HEK293 (cell line): ENCODE results near the gene APOO.

Experiments used
- ELK4 ChIP-seq: IDR thresholded peaks from 2 replicates; pipeline ENCODE4 v1.6.1; 2011; ENCODE audit warnings: mild to moderate bottlenecking, low read depth, low read length, borderline replicate concordance
- HOXA7 ChIP-seq: sonication (generic); formaldehyde crosslinking; IDR thresholded peaks from 2 replicates; pipeline ENCODE4 v1.8.1; 2022; ENCODE audit warnings: missing genetic modification reagents, borderline replicate concordance
- PBX3 ChIP-seq: sonication (generic); formaldehyde crosslinking; IDR thresholded peaks from 2 replicates; pipeline ENCODE4 v1.8.1; 2022; ENCODE audit warnings: mild to moderate bottlenecking, moderate library complexity, missing genetic modification reagents
- PRDM10 ChIP-seq: fragments of 450-650 bp; formaldehyde crosslinking; IDR thresholded peaks from 2 replicates; pipeline ENCODE4 v1.5.1; 2016; ENCODE audit warnings: missing biosample characterization, missing genetic modification characterization
- YY2 ChIP-seq: fragments of 450-650 bp; formaldehyde crosslinking; IDR thresholded peaks from 2 replicates; pipeline ENCODE4 v1.5.1; 2016; ENCODE audit warnings: missing biosample characterization, missing genetic modification characterization
- ZEB2 ChIP-seq: fragments of 450-650 bp; formaldehyde crosslinking; IDR thresholded peaks from 2 replicates; pipeline ENCODE4 v1.5.1; 2016; ENCODE audit warnings: missing biosample characterization, missing genetic modification characterization
- ZNF10 ChIP-seq: fragments of 450-650 bp; formaldehyde crosslinking; IDR thresholded peaks from 2 replicates; pipeline ENCODE4 v1.5.1; 2017; ENCODE audit warnings: missing biosample characterization, missing genetic modification characterization
- ZNF112 ChIP-seq: fragments of 450-650 bp; formaldehyde crosslinking; IDR thresholded peaks from 2 replicates; pipeline ENCODE4 v1.5.0; 2017; ENCODE audit warnings: missing biosample characterization, missing genetic modification characterization
- ZNF114 ChIP-seq: fragments of 450-650 bp; formaldehyde crosslinking; IDR thresholded peaks from 2 replicates; pipeline ENCODE4 v1.5.0; 2017; ENCODE audit warnings: missing biosample characterization, missing genetic modification characterization
- ZNF138 ChIP-seq: fragments of 450-650 bp; formaldehyde crosslinking; IDR thresholded peaks from 2 replicates; pipeline ENCODE4 v1.5.1; 2016; ENCODE audit warnings: missing biosample characterization, missing genetic modification characterization, borderline replicate concordance
- ZNF214 ChIP-seq: fragments of 450-650 bp; formaldehyde crosslinking; IDR thresholded peaks from 2 replicates; pipeline ENCODE4 v1.5.1; 2017; ENCODE audit warnings: missing biosample characterization, mild to moderate bottlenecking, missing genetic modification characterization, borderline replicate concordance
- ZNF324 ChIP-seq: fragments of 450-650 bp; formaldehyde crosslinking; IDR thresholded peaks from 2 replicates; pipeline ENCODE4 v1.5.1; 2016; ENCODE audit warnings: missing biosample characterization, missing genetic modification characterization
- ZNF366 ChIP-seq: fragments of 450-650 bp; formaldehyde crosslinking; conservative IDR thresholded peaks from 2 replicates; pipeline ENCODE4 v1.5.1; 2016; ENCODE audit warnings: missing biosample characterization, missing genetic modification characterization
- ZNF426 ChIP-seq: fragments of 450-650 bp; formaldehyde crosslinking; IDR thresholded peaks from 2 replicates; pipeline ENCODE4 v1.5.1; 2017; ENCODE audit warnings: missing biosample characterization, missing genetic modification characterization, mild to moderate bottlenecking, inconsistent platforms, moderate library complexity
- ZNF513 ChIP-seq: fragments of 450-650 bp; IDR thresholded peaks from 2 replicates; pipeline ENCODE4 v1.5.1; 2018; ENCODE audit warnings: missing biosample characterization, missing genetic modification characterization
- ZNF521 ChIP-seq: fragments of 450-650 bp; formaldehyde crosslinking; IDR thresholded peaks from 2 replicates; pipeline ENCODE4 v1.5.1; 2017; ENCODE audit warnings: missing biosample characterization, mild to moderate bottlenecking, missing genetic modification characterization
- ZNF529 ChIP-seq: fragments of 450-650 bp; formaldehyde crosslinking; IDR thresholded peaks from 2 replicates; pipeline ENCODE4 v1.5.1; 2017; ENCODE audit warnings: missing genetic modification characterization, missing biosample characterization; ENCODE audit not compliant: insufficient replicate concordance
- ZNF530 ChIP-seq: fragments of 450-650 bp; formaldehyde crosslinking; IDR thresholded peaks from 2 replicates; pipeline ENCODE4 v1.5.1; 2016; ENCODE audit warnings: low read depth, missing biosample characterization, missing genetic modification characterization
- ZNF549 ChIP-seq: fragments of 450-650 bp; IDR thresholded peaks from 2 replicates; pipeline ENCODE4 v1.5.1; 2018; ENCODE audit warnings: missing biosample characterization, missing genetic modification characterization, mild to moderate bottlenecking, inconsistent platforms, moderate library complexity
- ZNF558 ChIP-seq: fragments of 450-650 bp; formaldehyde crosslinking; IDR thresholded peaks from 2 replicates; pipeline ENCODE4 v1.5.1; 2016; ENCODE audit warnings: missing biosample characterization, missing genetic modification characterization
- ZNF776 ChIP-seq: fragments of 450-650 bp; formaldehyde crosslinking; IDR thresholded peaks from 2 replicates; pipeline ENCODE4 v1.5.0; 2017; ENCODE audit warnings: missing biosample characterization, missing genetic modification characterization, borderline replicate concordance
- ZNF830 ChIP-seq: fragments of 450-650 bp; IDR thresholded peaks from 2 replicates; pipeline ENCODE4 v1.5.0; 2018; ENCODE audit warnings: missing biosample characterization, missing genetic modification characterization, low read depth, mild to moderate bottlenecking, moderate library complexity
- TF ChIP-seq, protein P1 (sequence below): fragments of 450-650 bp; formaldehyde crosslinking; IDR thresholded peaks from 2 replicates; pipeline ENCODE4 v1.5.1; 2016; ENCODE audit warnings: missing biosample characterization, missing genetic modification characterization
- TF ChIP-seq, protein P2 (sequence below): fragments of 450-650 bp; formaldehyde crosslinking; IDR thresholded peaks from 2 replicates; pipeline ENCODE4 v1.5.1; 2016; ENCODE audit warnings: missing biosample characterization, missing genetic modification characterization

APOO gene

GRCh38 chrX:23797371-23798128 lies 110.2 kb downstream of the APOO start (continued):
- TF ChIP-seq, protein P1, sequence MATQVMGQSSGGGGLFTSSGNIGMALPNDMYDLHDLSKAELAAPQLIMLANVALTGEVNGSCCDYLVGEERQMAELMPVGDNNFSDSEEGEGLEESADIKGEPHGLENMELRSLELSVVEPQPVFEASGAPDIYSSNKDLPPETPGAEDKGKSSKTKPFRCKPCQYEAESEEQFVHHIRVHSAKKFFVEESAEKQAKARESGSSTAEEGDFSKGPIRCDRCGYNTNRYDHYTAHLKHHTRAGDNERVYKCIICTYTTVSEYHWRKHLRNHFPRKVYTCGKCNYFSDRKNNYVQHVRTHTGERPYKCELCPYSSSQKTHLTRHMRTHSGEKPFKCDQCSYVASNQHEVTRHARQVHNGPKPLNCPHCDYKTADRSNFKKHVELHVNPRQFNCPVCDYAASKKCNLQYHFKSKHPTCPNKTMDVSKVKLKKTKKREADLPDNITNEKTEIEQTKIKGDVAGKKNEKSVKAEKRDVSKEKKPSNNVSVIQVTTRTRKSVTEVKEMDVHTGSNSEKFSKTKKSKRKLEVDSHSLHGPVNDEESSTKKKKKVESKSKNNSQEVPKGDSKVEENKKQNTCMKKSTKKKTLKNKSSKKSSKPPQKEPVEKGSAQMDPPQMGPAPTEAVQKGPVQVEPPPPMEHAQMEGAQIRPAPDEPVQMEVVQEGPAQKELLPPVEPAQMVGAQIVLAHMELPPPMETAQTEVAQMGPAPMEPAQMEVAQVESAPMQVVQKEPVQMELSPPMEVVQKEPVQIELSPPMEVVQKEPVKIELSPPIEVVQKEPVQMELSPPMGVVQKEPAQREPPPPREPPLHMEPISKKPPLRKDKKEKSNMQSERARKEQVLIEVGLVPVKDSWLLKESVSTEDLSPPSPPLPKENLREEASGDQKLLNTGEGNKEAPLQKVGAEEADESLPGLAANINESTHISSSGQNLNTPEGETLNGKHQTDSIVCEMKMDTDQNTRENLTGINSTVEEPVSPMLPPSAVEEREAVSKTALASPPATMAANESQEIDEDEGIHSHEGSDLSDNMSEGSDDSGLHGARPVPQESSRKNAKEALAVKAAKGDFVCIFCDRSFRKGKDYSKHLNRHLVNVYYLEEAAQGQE, result no peak
- TF ChIP-seq ZNF138 (tag by site-specific recombination) (no peak), ZNF114 (tag by site-specific recombination) (no peak), ZNF513 (no peak), PBX3 (no peak), PRDM10 (no peak), ZNF529 (no peak), ZNF521 (no peak), ZNF324 (tag by site-specific recombination) (no peak), ZNF830 (no peak), ZNF10 (peak; percentile 53), ZNF214 (tag by site-specific recombination) (no peak), ZNF776 (tag by site-specific recombination) (no peak), HOXA7 (CRISPR knock-in tag) (no peak), ELK4 (no peak), ZNF366 (tag by site-specific recombination) (0 out of 2 replicates have a peak, but pooled peaks have one; percentile 31), ZNF112 (tag by site-specific recombination) (no peak), ZNF426 (tag by site-specific recombination) (no peak), ZNF549 (tag by site-specific recombination) (no peak), ZEB2 (tag by site-specific recombination) (no peak), ZNF530 (no peak), ZNF558 (tag by site-specific recombination) (no peak), YY2 (tag by site-specific recombination) (no peak)
- TF ChIP-seq, protein P2, sequence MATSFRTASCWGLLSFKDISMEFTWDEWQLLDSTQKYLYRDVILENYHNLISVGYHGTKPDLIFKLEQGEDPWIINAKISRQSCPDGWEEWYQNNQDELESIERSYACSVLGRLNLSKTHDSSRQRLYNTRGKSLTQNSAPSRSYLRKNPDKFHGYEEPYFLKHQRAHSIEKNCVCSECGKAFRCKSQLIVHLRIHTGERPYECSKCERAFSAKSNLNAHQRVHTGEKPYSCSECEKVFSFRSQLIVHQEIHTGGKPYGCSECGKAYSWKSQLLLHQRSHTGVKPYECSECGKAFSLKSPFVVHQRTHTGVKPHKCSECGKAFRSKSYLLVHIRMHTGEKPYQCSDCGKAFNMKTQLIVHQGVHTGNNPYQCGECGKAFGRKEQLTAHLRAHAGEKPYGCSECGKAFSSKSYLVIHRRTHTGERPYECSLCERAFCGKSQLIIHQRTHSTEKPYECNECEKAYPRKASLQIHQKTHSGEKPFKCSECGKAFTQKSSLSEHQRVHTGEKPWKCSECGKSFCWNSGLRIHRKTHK (tag by site-specific recombination), result no peak
